Neutrophil (primary cell): ENCODE measurements around the gene TBC1D5.

Source experiments
- H3K27ac ChIP-seq: fragments of 200-600 bp; sonication (generic); 2 replicates; pipeline ENCODE4 v1.5.1; 2016; ENCODE audit warnings: mild to moderate bottlenecking, moderate library complexity
- H3K27me3 ChIP-seq: fragments of 200-600 bp; sonication (generic); 2 replicates; pipeline ENCODE4 v1.6.0; 2016; ENCODE audit warnings: mild to moderate bottlenecking
- H3K36me3 ChIP-seq: fragments of 200-600 bp; sonication (generic); 2 replicates; pipeline ENCODE4 v1.5.1; 2017
- H3K4me1 ChIP-seq, 2 experiments: fragments of 200-600 bp in 1 of 2; sonication (generic) in 1 of 2; 1 replicate in 1 of 2; 2 replicates in 1 of 2; pipeline versions ENCODE4 v1.5.1 to v1.6.1; 2013 to 2016; ENCODE audit warnings: low read depth in 1 of 2, low read length in 1 of 2, mild to moderate bottlenecking in 1 of 2, moderate library complexity in 1 of 2; ENCODE audit not compliant: control insufficient read depth in 1 of 2, insufficient read depth in 1 of 2
- H3K4me3 ChIP-seq, 2 experiments: fragments of 200-600 bp in 1 of 2; sonication (generic) in 1 of 2; 1 replicate in 1 of 2; 2 replicates in 1 of 2; pipeline ENCODE4 v1.5.1; 2013 to 2016; ENCODE audit warnings: low read depth in 1 of 2, low read length in 1 of 2, mild to moderate bottlenecking in 1 of 2, moderate library complexity in 1 of 2
- H3K9me3 ChIP-seq: fragments of 200-600 bp; sonication (generic); 2 replicates; pipeline ENCODE4 v1.5.1; 2016
- CTCF ChIP-seq: fragments of 200-600 bp; sonication (generic); IDR thresholded peaks from 2 replicates; pipeline ENCODE4 v1.5.1; 2016; ENCODE audit warnings: antibody characterized with exemption

The TBC1D5 gene

GRCh38 chr3:17304969-17305368 lies 437.5 kb downstream of the TBC1D5 start:
- TF ChIP-seq CTCF, result no peak
- peaks cover 3% of the 10 kb centered on the region for H3K36me3 ChIP-seq
- H3K4me3 ChIP-seq, result no peak overlapping the region
- no peak overlapping the region for H3K27ac ChIP-seq
- H3K4me1 ChIP-seq, result no peaks in the 10 kb centered on the region
- no peaks in the 10 kb centered on the region for H3K9me3 ChIP-seq
- no peaks in the 10 kb centered on the region for H3K27me3 ChIP-seq

GRCh38 chr3:17302774-17303173 lies 439.7 kb downstream of the TBC1D5 start:
- Histone ChIP-seq H3K4me3 (no peak overlapping the region), H3K4me1 (no peaks in the 10 kb centered on the region), H3K27me3 (no peaks in the 10 kb centered on the region), H3K27ac (no peak overlapping the region), H3K9me3 (no peaks in the 10 kb centered on the region), H3K36me3 (peaks cover 3% of the 10 kb centered on the region)
- no peak for TF ChIP-seq CTCF

- no peak for TF ChIP-seq CTCF
- Histone ChIP-seq H3K36me3 (no peaks in the 10 kb centered on the region), H3K4me1 (no peaks in the 10 kb centered on the region), H3K4me3 (no peak overlapping the region), H3K27me3 (no peaks in the 10 kb centered on the region), H3K9me3 (no peaks in the 10 kb centered on the region), H3K27ac (no peak overlapping the region)
Measured at GRCh38 chr3:17302170-17302569, 440.3 kb downstream of the TBC1D5 start.

- H3K4me3 ChIP-seq, result no peak overlapping the region
- TF ChIP-seq CTCF, result no peak
- no peaks in the 10 kb centered on the region for H3K36me3 ChIP-seq
- no peaks in the 10 kb centered on the region for H3K9me3 ChIP-seq
- H3K27ac ChIP-seq, result no peak overlapping the region
- no peaks in the 10 kb centered on the region for H3K27me3 ChIP-seq
- no peaks in the 10 kb centered on the region for H3K4me1 ChIP-seq
Measured at GRCh38 chr3:17301271-17301670, 441.2 kb downstream of the TBC1D5 start.

GRCh38 chr3:17300441-17300840 lies 442.0 kb downstream of the TBC1D5 start:
- Histone ChIP-seq H3K4me1 (no peaks in the 10 kb centered on the region), H3K9me3 (no peaks in the 10 kb centered on the region), H3K27ac (no peak overlapping the region), H3K4me3 (no peak overlapping the region), H3K36me3 (no peaks in the 10 kb centered on the region), H3K27me3 (no peaks in the 10 kb centered on the region)
- no peak for TF ChIP-seq CTCF

- H3K27ac ChIP-seq, result no peak overlapping the region
- no peaks in the 10 kb centered on the region for H3K4me1 ChIP-seq
- no peaks in the 10 kb centered on the region for H3K36me3 ChIP-seq
- no peak for TF ChIP-seq CTCF
- no peak overlapping the region for H3K4me3 ChIP-seq
- H3K27me3 ChIP-seq, result no peaks in the 10 kb centered on the region
- H3K9me3 ChIP-seq, result no peaks in the 10 kb centered on the region
Measured at GRCh38 chr3:17298038-17298437, 444.4 kb downstream of the TBC1D5 start.
